Keratinocyte (primary cell): ENCODE results near the gene LIPF. TPM values are rescaled to one million over a fixed set of nuclear protein-coding genes. Genes with fewer than 3 reads are reported as not detected.

ENCODE experiments used
- DNase-seq: peaks from one replicate; pipeline ENCODE4 v3.0.0-alpha.2; 2011; ENCODE audit warnings: low read depth, missing footprints, low spot score
- FAIRE-seq: peaks from 2 replicates; lab custom pipeline; 2011; peaks lifted over from hg19 to GRCh38; lab: Jason Lieb, UNC
- H2AFZ ChIP-seq: 2 replicates; pipeline ENCODE4 v1.6.0; 2012; ENCODE audit warnings: low read length, control low read depth, inconsistent platforms; ENCODE audit not compliant: control insufficient read depth
- H3K27ac ChIP-seq: 2 replicates; pipeline ENCODE4 v1.5.1; 2011; ENCODE audit warnings: low read length; ENCODE audit not compliant: control insufficient read depth, insufficient read depth
- H3K27me3 ChIP-seq: 3 replicates; pipeline ENCODE4 v1.6.0; 2011; ENCODE audit warnings: low read length; ENCODE audit not compliant: control insufficient read depth, insufficient read depth; ENCODE audit errors: extremely low read depth
- H3K36me3 ChIP-seq, 2 experiments: 2 replicates in 1 of 2; 3 replicates in 1 of 2; pipeline ENCODE4 v1.5.1; 2011; ENCODE audit warnings: low read length in 2 of 2, mild to moderate bottlenecking in 1 of 2; ENCODE audit not compliant: control insufficient read depth in 2 of 2, insufficient read depth in 2 of 2; ENCODE audit errors: extremely low read depth in 1 of 2
- H3K4me1 ChIP-seq: 3 replicates; pipeline ENCODE4 v1.5.1; 2011; ENCODE audit warnings: low read length; ENCODE audit not compliant: control insufficient read depth, insufficient read depth; ENCODE audit errors: extremely low read depth
- H3K4me2 ChIP-seq: 3 replicates; pipeline ENCODE4 v1.6.0; 2011; ENCODE audit warnings: low read depth, low read length; ENCODE audit not compliant: control insufficient read depth, insufficient read depth; ENCODE audit errors: extremely low read depth
- H3K4me3 ChIP-seq, 3 experiments: fragments of 200-600 bp in 1 of 3; sonication (generic) in 1 of 3; 2 replicates in 2 of 3; 3 replicates in 1 of 3; pipeline ENCODE4 v1.5.1; 2011 to 2016; ENCODE audit warnings: low read length in 3 of 3, mild to moderate bottlenecking in 3 of 3, control low read depth in 2 of 3, inconsistent platforms in 1 of 3, low read depth in 1 of 3, mixed read lengths in 1 of 3, mixed run types in 1 of 3, moderate library complexity in 1 of 3; ENCODE audit not compliant: control insufficient read depth in 2 of 3, insufficient read depth in 2 of 3; ENCODE audit errors: extremely low read depth in 1 of 3
- H3K79me2 ChIP-seq: 2 replicates; pipeline ENCODE4 v1.6.0; 2012; ENCODE audit warnings: low read length; ENCODE audit not compliant: control insufficient read depth, insufficient read depth
- H3K9ac ChIP-seq: 3 replicates; pipeline ENCODE4 v1.6.0; 2011; ENCODE audit warnings: low read length; ENCODE audit not compliant: control insufficient read depth, insufficient read depth; ENCODE audit errors: extremely low read depth
- H3K9me1 ChIP-seq: 3 replicates; pipeline ENCODE4 v1.6.0; 2011; ENCODE audit warnings: low read length; ENCODE audit not compliant: control insufficient read depth, insufficient read depth; ENCODE audit errors: extremely low read depth
- H3K9me3 ChIP-seq: 2 replicates; pipeline ENCODE4 v1.5.1; 2012; ENCODE audit warnings: low read depth, low read length; ENCODE audit not compliant: control insufficient read depth
- H4K20me1 ChIP-seq: 3 replicates; pipeline ENCODE4 v1.6.0; 2011; ENCODE audit warnings: low read length; ENCODE audit not compliant: control insufficient read depth, insufficient read depth; ENCODE audit errors: extremely low read depth
- CTCF ChIP-seq, 3 experiments: IDR thresholded peaks in 1 of 3; conservative IDR thresholded peaks in 1 of 3; optimal IDR thresholded peaks in 1 of 3; 2 replicates in 2 of 3; 3 replicates in 1 of 3; pipeline versions ENCODE3 to v1.5.1; 2011; ENCODE audit warnings: low read length in 3 of 3, mild to moderate bottlenecking in 3 of 3, moderate library complexity in 2 of 3, control low read depth in 1 of 3, inconsistent platforms in 1 of 3; ENCODE audit not compliant: insufficient read depth in 2 of 3; ENCODE audit errors: extremely low read depth in 1 of 3
- EZH2 ChIP-seq: IDR thresholded peaks from one replicate; pipeline ENCODE4 v1.6.1; 2012; ENCODE audit warnings: inconsistent platforms, mild to moderate bottlenecking, low read length, moderate library complexity
- dilution Hi-C: fragments of 300-500 bp; cut with MboI; formaldehyde crosslinking; loops from one replicate; pipeline ENCODE4 v1.7.0; 2020; ENCODE audit warnings: low sequenced_read_pairs; ENCODE audit not compliant: extremely low pct_ligation_motif_present
- polyA plus RNA-seq, 5 experiments: library from polyadenylated mRNA; depleted of rRNA in 3 of 5; stranded (reverse) in 3 of 5; stranded (forward) in 1 of 5; unstranded in 1 of 5; fragments of >200 nt; gene quantifications; 1 replicate in 1 of 5; 2 replicates in 3 of 5; 3 replicates in 1 of 5; pipeline versions ENCODE4 v1.2.1 to v1.2.3, GENCODE V29; 2011 to 2012; ENCODE audit warnings: missing spikeins in 2 of 5, low read depth in 1 of 5, low replicate concordance in 1 of 5

LIPF gene
- polyA plus RNA-seq, 1 donor (not counting 4 experiments of a cell fraction or from before 2014, with no cell fraction given): not detected

GRCh38 chr10:88617772-88618300 lies 46.4 kb upstream of the LIPF start:
- H3K9me3 ChIP-seq: no peaks in the 10 kb centered on the region
- dilution Hi-C loops: no loop called here
- no peak overlapping the region for H3K27ac ChIP-seq
- no peaks in the 10 kb centered on the region for H3K9me1 ChIP-seq
- H2AFZ ChIP-seq: no peak overlapping the region
- no peaks in the 10 kb centered on the region for H3K36me3 ChIP-seq
- H4K20me1 ChIP-seq: no peaks in the 10 kb centered on the region
- H3K79me2 ChIP-seq: no peaks in the 10 kb centered on the region
- DNase-seq (no peak), FAIRE-seq (no peak)
- TF ChIP-seq CTCF (optimal IDR thresholded peaks at IDR 0.05 in 1 of 3, IDR thresholded peaks at IDR 0.05 in 1 of 3, conservative IDR thresholded peaks at IDR 0.05 in 1 of 3; ENCODE audit: extremely low read depth in 1 of 3, insufficient read depth in 2 of 3, low read length in 3 of 3) (no peak), EZH2 (no peak)
- H3K4me1 ChIP-seq: no peaks in the 10 kb centered on the region
- H3K9ac ChIP-seq: no peak overlapping the region
- H3K4me2 ChIP-seq: no peak overlapping the region
- no peaks in the 10 kb centered on the region for H3K27me3 ChIP-seq
- H3K4me3 ChIP-seq: no peak overlapping the region

DNA sequence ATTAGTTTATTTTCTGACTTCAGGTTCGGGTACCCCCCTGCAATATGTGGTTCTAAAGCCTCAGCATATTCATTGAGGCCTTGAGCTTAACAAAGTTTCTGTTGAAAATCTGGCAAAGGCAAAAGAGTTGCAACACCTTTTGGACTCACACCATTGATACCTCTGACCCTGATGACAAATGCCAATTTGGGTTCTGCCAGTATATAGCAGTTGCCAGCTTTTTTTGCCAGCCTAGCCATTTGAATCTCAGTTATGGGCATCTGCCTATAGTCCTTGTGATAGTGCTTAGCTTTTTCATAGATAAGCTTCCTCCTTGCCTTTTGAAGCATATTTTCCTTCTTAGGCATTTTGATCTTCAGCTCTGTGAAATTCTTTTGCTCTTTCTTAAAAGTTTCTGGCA lies 45.7 kb upstream of the LIPF start:
- TF ChIP-seq CTCF (optimal IDR thresholded peaks at IDR 0.05 in 1 of 3, IDR thresholded peaks at IDR 0.05 in 1 of 3, conservative IDR thresholded peaks at IDR 0.05 in 1 of 3; ENCODE audit: extremely low read depth in 1 of 3, insufficient read depth in 2 of 3, low read length in 3 of 3): no peak
- DNase-seq: no peak

More for the DNA sequence above, 45.7 kb upstream of the LIPF start:
- no peaks in the 10 kb centered on the region for H3K36me3 ChIP-seq
- no peak overlapping the region for H3K4me3 ChIP-seq
- H3K9me1 ChIP-seq: no peaks in the 10 kb centered on the region
- H3K4me1 ChIP-seq: no peaks in the 10 kb centered on the region
- H3K79me2 ChIP-seq: no peaks in the 10 kb centered on the region
- no peak overlapping the region for H3K9ac ChIP-seq
- H3K9me3 ChIP-seq: no peaks in the 10 kb centered on the region
- dilution Hi-C loops: no loop called here
- FAIRE-seq: peak; percentile 9
- H3K27ac ChIP-seq: no peak overlapping the region
- no peak overlapping the region for H3K4me2 ChIP-seq
- no peak overlapping the region for H2AFZ ChIP-seq
- H4K20me1 ChIP-seq: no peaks in the 10 kb centered on the region
- no peaks in the 10 kb centered on the region for H3K27me3 ChIP-seq
